HEK293T (cell line): ENCODE measurements around the gene ABCA9.

Experiments used
- ARNT ChIP-seq: fragments of 450-650 bp; IDR thresholded peaks from 2 replicates; pipeline ENCODE4 v1.6.1; 2017; ENCODE audit warnings: mild to moderate bottlenecking
- BHLHE40 ChIP-seq: fragments of 450-650 bp; IDR thresholded peaks from 2 replicates; pipeline ENCODE4 v1.6.1; 2016; ENCODE audit warnings: mild to moderate bottlenecking, moderate library complexity, borderline replicate concordance
- CTBP1 ChIP-seq: fragments of 450-650 bp; IDR thresholded peaks from 2 replicates; pipeline ENCODE4 v1.6.1; 2016; ENCODE audit warnings: borderline replicate concordance
- ELF4 ChIP-seq: fragments of 450-650 bp; IDR thresholded peaks from 2 replicates; pipeline ENCODE4 v1.6.1; 2017; ENCODE audit warnings: antibody characterized with exemption
- FOXA1 ChIP-seq: fragments of 450-650 bp; IDR thresholded peaks from 2 replicates; pipeline ENCODE4 v1.6.1; 2016; ENCODE audit warnings: mild to moderate bottlenecking
- FOXK2 ChIP-seq: fragments of 450-650 bp; IDR thresholded peaks from 2 replicates; pipeline ENCODE4 v1.6.1; 2016; ENCODE audit warnings: mild to moderate bottlenecking
- LEF1 ChIP-seq: fragments of 450-650 bp; IDR thresholded peaks from 2 replicates; pipeline ENCODE4 v1.6.1; 2017; ENCODE audit warnings: mild to moderate bottlenecking, borderline replicate concordance
- NFRKB ChIP-seq: fragments of 450-650 bp; IDR thresholded peaks from 2 replicates; pipeline ENCODE4 v1.6.1; 2016; ENCODE audit warnings: mild to moderate bottlenecking, moderate library complexity
- SP1 ChIP-seq: fragments of 450-650 bp; IDR thresholded peaks from 2 replicates; pipeline ENCODE4 v1.6.1; 2017
- SUZ12 ChIP-seq: fragments of 450-650 bp; IDR thresholded peaks from 2 replicates; pipeline ENCODE4 v1.6.1; 2016; ENCODE audit warnings: mild to moderate bottlenecking
- ZNF384 ChIP-seq: fragments of 450-650 bp; IDR thresholded peaks from 2 replicates; pipeline ENCODE4 v1.6.1; 2016

DNA sequence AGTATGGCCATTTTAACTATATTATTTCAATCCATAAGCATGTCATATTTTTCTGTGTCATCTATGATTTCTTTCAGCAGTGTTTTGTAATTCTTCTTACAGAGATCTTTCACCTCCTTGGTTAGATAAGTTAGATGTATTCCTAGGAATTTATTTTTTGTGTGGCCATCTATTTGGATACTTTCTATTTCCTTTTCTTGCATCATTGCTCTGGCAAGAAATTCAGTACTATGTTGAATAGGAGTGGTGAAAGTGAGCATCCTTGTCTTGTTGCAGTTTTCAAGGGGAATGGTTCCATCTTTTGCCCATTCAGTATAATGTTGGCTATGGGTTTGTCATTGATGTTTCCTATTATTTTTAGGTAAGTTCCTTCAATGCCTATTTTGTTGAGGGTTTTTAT is 15.1 kb upstream of the ABCA9 start:
- TF ChIP-seq FOXA1 (no peak), FOXK2 (no peak), SP1 (no peak), ELF4 (no peak), ZNF384 (no peak), SUZ12 (no peak), LEF1 (no peak), BHLHE40 (no peak), ARNT (no peak), NFRKB (no peak), CTBP1 (no peak)
